ENCODE measurements around the gene IFNLR1.

Gene IFNLR1

GRCh38 chr1:24109166-24109483 is 78.0 kb downstream of the IFNLR1 start:
- no peak for DNase-seq (ENCODE audit: extremely low read depth, insufficient read length)
- TF ChIP-seq CTCF (IDR thresholded peaks at IDR 0.05; ENCODE audit: insufficient read depth, low read length, poor library complexity, severe bottlenecking): no peak
- Histone ChIP-seq H3K27me3 (replicated peaks; ENCODE audit: control insufficient read depth, insufficient read depth, low read length) (no peaks in the 10 kb centered on the region; the same call in 1 of the 2 replicates), H3K36me3 (ENCODE audit: control insufficient read depth, insufficient read depth, low read length) (no peaks in the 10 kb centered on the region), H3K4me3 (replicated peaks; ENCODE audit: low read depth, low read length) (no peak overlapping the region)

- H3K4me3 ChIP-seq (replicated peaks; ENCODE audit: low read depth, low read length): no peak overlapping the region
- no peaks in the 10 kb centered on the region for H3K36me3 ChIP-seq (ENCODE audit: control insufficient read depth, insufficient read depth, low read length)
- no peak for TF ChIP-seq CTCF (IDR thresholded peaks at IDR 0.05; ENCODE audit: insufficient read depth, low read length, poor library complexity, severe bottlenecking)
- no peak for DNase-seq (ENCODE audit: extremely low read depth, insufficient read length)
- H3K27me3 ChIP-seq (replicated peaks; ENCODE audit: control insufficient read depth, insufficient read depth, low read length): no peaks in the 10 kb centered on the region; the same call in 1 of the 2 replicates
Measured at GRCh38 chr1:24108334-24109165, 78.5 kb downstream of the IFNLR1 start.

- TF ChIP-seq CTCF (IDR thresholded peaks at IDR 0.05; ENCODE audit: insufficient read depth, low read length, poor library complexity, severe bottlenecking): no peak
- DNase-seq (ENCODE audit: extremely low read depth, insufficient read length): no peak
- no peak overlapping the region for H3K4me3 ChIP-seq (replicated peaks; ENCODE audit: low read depth, low read length)
- no peaks in the 10 kb centered on the region; the same call in 1 of the 2 replicates for H3K27me3 ChIP-seq (replicated peaks; ENCODE audit: control insufficient read depth, insufficient read depth, low read length)
- H3K36me3 ChIP-seq (ENCODE audit: control insufficient read depth, insufficient read depth, low read length): no peaks in the 10 kb centered on the region
Measured at GRCh38 chr1:24107462-24108138, 79.5 kb downstream of the IFNLR1 start.

- no peaks in the 10 kb centered on the region; the same call in 1 of the 2 replicates for H3K27me3 ChIP-seq (replicated peaks; ENCODE audit: control insufficient read depth, insufficient read depth, low read length)
- no peak for DNase-seq (ENCODE audit: extremely low read depth, insufficient read length)
- no peak for TF ChIP-seq CTCF (IDR thresholded peaks at IDR 0.05; ENCODE audit: insufficient read depth, low read length, poor library complexity, severe bottlenecking)
- no peaks in the 10 kb centered on the region for H3K36me3 ChIP-seq (ENCODE audit: control insufficient read depth, insufficient read depth, low read length)
- H3K4me3 ChIP-seq (replicated peaks; ENCODE audit: low read depth, low read length): no peak overlapping the region
Measured at GRCh38 chr1:24105368-24106160, 81.5 kb downstream of the IFNLR1 start.

DNA sequence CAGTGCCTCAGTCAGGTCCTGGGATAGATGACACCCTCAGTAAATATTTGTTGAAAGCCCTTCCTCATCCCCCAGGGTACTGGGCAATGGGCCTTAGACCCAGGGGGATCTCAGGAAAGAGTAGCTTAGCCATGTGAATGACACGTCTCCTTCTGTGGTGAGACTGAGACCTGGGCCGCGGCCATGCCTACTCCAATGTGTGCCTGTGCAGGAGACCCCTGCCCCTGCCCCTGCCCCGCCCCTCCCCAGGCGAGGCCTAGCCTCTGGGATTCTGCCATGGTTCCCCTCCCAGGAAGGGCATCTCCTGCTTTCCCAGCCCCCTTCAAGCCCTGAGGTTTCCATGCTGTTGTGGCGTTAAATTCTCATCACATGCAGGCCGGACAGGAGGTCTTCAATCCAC is 82.2 kb downstream of the IFNLR1 start:
- Histone ChIP-seq H3K27me3 (replicated peaks; ENCODE audit: control insufficient read depth, insufficient read depth, low read length) (no peaks in the 10 kb centered on the region; the same call in 1 of the 2 replicates), H3K4me3 (replicated peaks; ENCODE audit: low read depth, low read length) (no peak overlapping the region), H3K36me3 (ENCODE audit: control insufficient read depth, insufficient read depth, low read length) (no peaks in the 10 kb centered on the region)
- no peak for DNase-seq (ENCODE audit: extremely low read depth, insufficient read length)
- TF ChIP-seq CTCF (IDR thresholded peaks at IDR 0.05; ENCODE audit: insufficient read depth, low read length, poor library complexity, severe bottlenecking): no peak
